Fibroblast of the aortic adventitia (primary cell): ENCODE measurements around the gene TENM4. TPM values are rescaled to one million over a fixed set of nuclear protein-coding genes. Genes with fewer than 3 reads are reported as not detected.
A peak's percentile ranks its signal among the peaks of the same experiment; 100 is the strongest.

Experiments used
- DNase-seq: peaks from one replicate; pipeline ENCODE4 v3.0.0-alpha.2; 2010; ENCODE audit warnings: low read depth
- H3K4me3 ChIP-seq: 2 replicates; pipeline ENCODE4 v1.5.1; 2011; ENCODE audit warnings: low read depth, mild to moderate bottlenecking, control low read depth, low read length, moderate library complexity
- CTCF ChIP-seq: IDR thresholded peaks from 2 replicates; pipeline ENCODE4 v1.5.1; 2011; ENCODE audit warnings: mild to moderate bottlenecking, low read length, control low read depth, inconsistent platforms; ENCODE audit not compliant: insufficient read depth
- total RNA-seq: library from RNA; depleted of rRNA; stranded (reverse); fragments of >200 nt; gene quantifications from 2 replicates; pipeline ENCODE4 v1.2.3, GENCODE V29; 2012; ENCODE audit warnings: low replicate concordance

Gene TENM4
- total RNA-seq, 1 donor, result 113 TPM

- DNase-seq, result no peak
- H3K4me3 ChIP-seq, result no peak overlapping the region
- TF ChIP-seq CTCF, result no peak
Observed at GRCh38 chr11:78635814-78636506, 804.9 kb downstream of the TENM4 start.

- no peak for DNase-seq
- H3K4me3 ChIP-seq, result no peak overlapping the region
- no peak for TF ChIP-seq CTCF
Observed at GRCh38 chr11:78633516-78634310, 807.1 kb downstream of the TENM4 start.

GRCh38 chr11:78630561-78631303 lies 810.1 kb downstream of the TENM4 start:
- no peak overlapping the region for H3K4me3 ChIP-seq
- no peak for DNase-seq
- TF ChIP-seq CTCF, result peak; percentile 3

- no peak overlapping the region for H3K4me3 ChIP-seq
- no peak for TF ChIP-seq CTCF
- DNase-seq, result no peak
Observed at GRCh38 chr11:78630155-78630554, 810.7 kb downstream of the TENM4 start.

GRCh38 chr11:78622666-78623065 lies 818.2 kb downstream of the TENM4 start:
- DNase-seq, result no peak
- H3K4me3 ChIP-seq, result no peak overlapping the region
- no peak for TF ChIP-seq CTCF

GRCh38 chr11:78620159-78620558 lies 820.7 kb downstream of the TENM4 start:
- H3K4me3 ChIP-seq, result no peak overlapping the region
- DNase-seq, result no peak
- no peak for TF ChIP-seq CTCF
